Duodenal mucosa (tissue), 2 donors: ENCODE data around the gene PTGFRN.
"Not testable (repeated sequence)": the region's sequence is repeated elsewhere in the genome, so short reads cannot be mapped to it uniquely, and the experiment has no call there.

ENCODE experiments used
- H3K27ac ChIP-seq: one replicate; pipeline ENCODE4 v1.7.0; 2013; ENCODE audit warnings: low read depth, low read length
- H3K27me3 ChIP-seq, 2 donors: one replicate each; pipeline ENCODE4 v1.7.0; 2013; ENCODE audit warnings: low read length in 2 of 2, control low read depth in 1 of 2; ENCODE audit not compliant: insufficient read depth in 2 of 2, control insufficient read depth in 1 of 2
- H3K36me3 ChIP-seq, 2 donors: one replicate each; pipeline ENCODE4 v1.7.0; 2013; ENCODE audit warnings: low read length in 2 of 2, control low read depth in 1 of 2; ENCODE audit not compliant: insufficient read depth in 2 of 2, control insufficient read depth in 1 of 2
- H3K4me1 ChIP-seq, 2 donors: one replicate each; pipeline ENCODE4 v1.7.0; 2013; ENCODE audit warnings: low read length in 2 of 2, control low read depth in 1 of 2; ENCODE audit not compliant: insufficient read depth in 2 of 2, control insufficient read depth in 1 of 2
- H3K4me3 ChIP-seq, 2 donors: one replicate each; pipeline ENCODE4 v1.7.0; 2013; ENCODE audit warnings: low read length in 2 of 2, low read depth in 1 of 2
- H3K9ac ChIP-seq, 2 donors: one replicate each; pipeline ENCODE4 v1.7.0; 2013; ENCODE audit warnings: low read length in 2 of 2, low read depth in 1 of 2
- H3K9me3 ChIP-seq, 2 donors: one replicate each; pipeline ENCODE4 v1.7.0; 2013; ENCODE audit warnings: low read length in 2 of 2, control low read depth in 1 of 2; ENCODE audit not compliant: control insufficient read depth in 1 of 2

Gene PTGFRN

DNA sequence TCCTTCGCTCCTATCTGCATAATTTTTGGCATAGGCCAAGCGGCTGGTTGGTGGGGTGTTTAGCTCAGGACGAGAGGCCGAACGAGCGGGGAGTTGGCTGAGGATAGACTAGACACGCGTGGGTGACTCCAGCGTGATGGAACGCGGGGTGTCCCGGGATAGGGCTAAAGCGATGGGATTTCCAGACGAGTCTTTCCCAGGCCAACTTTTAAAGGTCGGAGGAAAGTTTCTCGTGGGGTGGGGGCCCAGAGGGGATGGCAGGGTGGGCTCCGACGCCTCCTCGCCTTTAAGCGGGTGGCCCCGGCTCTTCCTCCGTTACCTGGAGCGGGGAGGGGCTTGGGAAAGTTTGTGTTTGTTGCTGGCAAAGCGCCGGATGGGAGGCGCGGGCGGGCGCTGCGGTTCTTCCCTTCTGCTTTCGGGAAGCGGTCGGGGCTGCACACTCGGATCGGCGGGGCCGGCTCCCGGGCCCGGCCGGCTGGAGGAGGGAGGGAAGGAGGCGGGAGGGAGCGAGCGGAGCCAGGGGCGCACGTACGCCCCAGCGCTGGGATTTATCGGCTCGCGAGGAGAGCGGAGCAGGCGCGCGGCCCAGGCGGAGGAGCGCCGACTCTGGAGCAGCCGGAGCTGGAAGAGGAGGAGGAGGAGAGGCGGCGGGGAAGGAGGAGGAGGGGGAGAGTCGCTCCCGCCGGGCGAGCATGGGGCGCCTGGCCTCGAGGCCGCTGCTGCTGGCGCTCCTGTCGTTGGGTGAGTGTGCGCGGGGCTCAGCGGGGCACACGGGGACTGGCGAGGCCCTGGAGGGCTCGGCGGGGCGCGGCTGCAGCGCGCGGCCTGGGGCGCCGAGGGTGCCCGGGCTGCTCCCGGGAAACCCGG lies at the start of gene PTGFRN:
Gene PTGFRN (plus strand): TSS at position 405 of the 867 bp plus-strand sequence. CDS start 288 bp downstream, at position 693.
- Histone ChIP-seq H3K27ac (peak within 1 kb of the TSS; percentile 42), H3K4me1 (peaks cover 15 to 33% of the 10 kb centered on the region in 2 donors), H3K9me3 (no peaks in the 10 kb centered on the region), H3K27me3 (no peaks in the 10 kb centered on the region), H3K36me3 (no peaks in the 10 kb centered on the region), H3K4me3 (peak within 1 kb of the TSS; percentile 79 to 80), H3K9ac (peak within 1 kb of the TSS; percentile 69 to 79)

DNA sequence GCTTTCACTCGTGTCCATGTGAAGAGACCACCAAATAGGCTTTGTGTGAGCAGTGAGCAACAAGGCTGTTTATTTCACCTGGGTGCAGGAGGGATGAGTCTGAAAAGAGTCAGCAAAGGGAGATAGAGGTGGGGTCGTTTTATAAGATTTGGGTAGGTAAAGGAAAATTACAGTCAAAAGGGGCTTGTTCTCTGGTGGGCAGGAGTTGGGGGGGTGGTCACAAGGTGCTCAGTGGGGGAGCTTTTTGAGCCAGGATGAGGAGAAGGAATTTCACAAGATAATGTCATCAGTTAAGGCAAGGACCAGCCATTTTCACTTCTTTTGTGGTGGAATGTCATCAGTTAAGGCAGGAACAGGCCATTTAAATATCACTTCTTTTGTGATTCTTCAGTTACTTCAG lies 49.5 kb upstream of the PTGFRN start:
- not testable (repeated sequence) for H3K27ac ChIP-seq, H3K9ac ChIP-seq, H3K27me3 ChIP-seq, H3K9me3 ChIP-seq, H3K4me1 ChIP-seq, H3K4me3 ChIP-seq, H3K36me3 ChIP-seq

DNA sequence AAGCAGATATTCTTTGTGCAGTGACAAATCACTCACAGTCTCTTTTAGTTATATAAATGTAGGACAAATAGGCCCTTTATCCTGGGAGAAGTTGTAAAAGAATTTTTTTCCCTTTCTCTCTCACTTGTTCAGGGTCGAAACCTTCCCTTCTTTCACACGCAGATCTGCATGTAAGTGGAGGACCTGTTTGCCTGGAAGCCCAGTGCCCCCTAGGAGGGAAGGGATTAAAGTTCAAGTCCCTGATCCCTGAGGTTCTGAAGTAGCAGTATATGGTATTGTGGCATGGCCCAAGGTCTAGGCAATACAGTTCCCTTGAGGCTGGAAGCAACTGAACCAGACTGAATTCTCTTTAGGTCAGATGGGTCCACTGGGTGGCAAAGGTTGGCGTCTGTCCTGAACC lies 48.6 kb upstream of the PTGFRN start:
- Histone ChIP-seq H3K36me3 (no peaks in the 10 kb centered on the region), H3K27me3 (no peaks in the 10 kb centered on the region)

GRCh38 chr1:116863031-116863430 lies 46.7 kb upstream of the PTGFRN start:
- peaks cover 0 to 11% of the 10 kb centered on the region in 2 donors for H3K9me3 ChIP-seq
- not testable (repeated sequence) for H3K4me3 ChIP-seq, H3K36me3 ChIP-seq, H3K27me3 ChIP-seq, H3K9ac ChIP-seq, H3K4me1 ChIP-seq, H3K27ac ChIP-seq

More for the DNA sequence above, 48.6 kb upstream of the PTGFRN start:
- H3K4me3 ChIP-seq = no peak overlapping the region
- peaks cover 0 to 4% of the 10 kb centered on the region in 2 donors for H3K9me3 ChIP-seq
- H3K4me1 ChIP-seq = no peaks in the 10 kb centered on the region
- no peak overlapping the region for H3K27ac ChIP-seq
- no peak overlapping the region for H3K9ac ChIP-seq

DNA sequence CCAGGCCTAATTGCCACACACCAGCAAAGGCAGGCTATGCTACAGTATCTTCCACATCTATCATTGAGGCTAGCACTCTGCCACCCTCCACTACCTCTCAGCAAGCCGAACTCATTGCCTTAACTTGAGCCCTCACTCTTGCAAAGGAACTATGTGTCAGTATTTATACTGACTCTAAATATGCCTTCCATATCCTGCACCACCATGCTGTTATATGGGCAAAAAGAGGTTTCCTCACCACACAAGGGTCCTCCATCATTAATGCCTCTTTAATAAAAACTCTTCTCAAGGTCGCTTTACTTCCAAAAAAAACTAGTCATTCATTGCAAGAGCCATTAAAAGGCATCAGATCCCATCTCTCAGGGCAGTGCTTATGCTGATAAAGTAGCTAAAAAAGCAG lies 43.2 kb upstream of the PTGFRN start:
- not testable (repeated sequence) for H3K27ac ChIP-seq, H3K27me3 ChIP-seq, H3K4me1 ChIP-seq, H3K4me3 ChIP-seq, H3K9ac ChIP-seq, H3K36me3 ChIP-seq
- peaks cover 0 to 11% of the 10 kb centered on the region in 2 donors for H3K9me3 ChIP-seq

DNA sequence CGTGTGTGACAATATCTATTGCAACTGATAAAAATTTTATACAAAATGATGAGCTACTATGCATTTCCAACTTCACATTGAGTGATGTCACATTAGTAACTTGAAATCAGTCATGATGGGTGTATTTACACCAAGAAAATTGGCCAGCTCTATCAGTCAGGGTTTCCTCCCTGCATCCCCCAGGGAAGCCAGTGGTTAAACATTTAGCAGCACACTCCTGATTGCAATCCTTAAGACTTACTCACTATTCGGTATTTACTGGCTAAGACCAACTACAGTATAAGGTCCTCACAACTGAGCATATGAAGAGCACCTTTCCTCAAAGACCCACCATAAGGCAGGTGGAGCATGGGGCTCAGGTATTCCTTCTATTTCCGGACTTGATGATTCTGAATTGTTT lies 41.3 kb upstream of the PTGFRN start:
- Histone ChIP-seq H3K27ac (no peak overlapping the region), H3K4me1 (no peaks in the 10 kb centered on the region), H3K4me3 (no peak overlapping the region), H3K36me3 (no peaks in the 10 kb centered on the region), H3K27me3 (no peaks in the 10 kb centered on the region), H3K9me3 (peaks cover 0 to 11% of the 10 kb centered on the region in 2 donors), H3K9ac (no peak overlapping the region)

- Histone ChIP-seq H3K36me3 (no peaks in the 10 kb centered on the region), H3K9ac (no peak overlapping the region), H3K27me3 (no peaks in the 10 kb centered on the region), H3K4me3 (no peak overlapping the region), H3K4me1 (no peaks in the 10 kb centered on the region), H3K9me3 (peaks cover 0 to 11% of the 10 kb centered on the region in 2 donors), H3K27ac (no peak overlapping the region)
Measured at GRCh38 chr1:116869611-116870010, 40.1 kb upstream of the PTGFRN start.

DNA sequence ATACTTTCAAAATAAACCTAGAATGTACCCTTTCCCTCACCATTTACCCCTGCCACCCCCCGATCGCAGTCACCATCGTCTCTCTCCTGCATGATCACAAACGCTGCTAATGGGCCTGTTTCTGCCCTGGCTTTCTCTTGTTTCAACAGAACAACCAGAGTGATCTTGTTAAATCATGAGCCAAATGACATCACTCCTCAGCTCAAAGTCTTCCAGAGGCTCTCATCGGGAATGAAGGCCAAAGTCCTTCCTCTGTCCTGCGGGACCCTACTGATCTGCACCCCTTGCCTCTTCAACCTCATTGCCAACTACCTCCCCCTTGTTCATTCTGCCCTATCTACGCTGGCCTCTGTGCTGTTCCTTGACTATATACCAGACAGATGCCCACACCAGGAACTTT lies 39.4 kb upstream of the PTGFRN start:
- no peaks in the 10 kb centered on the region for H3K4me1 ChIP-seq
- H3K9me3 ChIP-seq = peaks cover 0 to 11% of the 10 kb centered on the region in 2 donors
- H3K36me3 ChIP-seq = no peaks in the 10 kb centered on the region
- H3K27me3 ChIP-seq = no peaks in the 10 kb centered on the region
- no peak overlapping the region for H3K27ac ChIP-seq
- no peak overlapping the region for H3K4me3 ChIP-seq
- no peak overlapping the region for H3K9ac ChIP-seq

DNA sequence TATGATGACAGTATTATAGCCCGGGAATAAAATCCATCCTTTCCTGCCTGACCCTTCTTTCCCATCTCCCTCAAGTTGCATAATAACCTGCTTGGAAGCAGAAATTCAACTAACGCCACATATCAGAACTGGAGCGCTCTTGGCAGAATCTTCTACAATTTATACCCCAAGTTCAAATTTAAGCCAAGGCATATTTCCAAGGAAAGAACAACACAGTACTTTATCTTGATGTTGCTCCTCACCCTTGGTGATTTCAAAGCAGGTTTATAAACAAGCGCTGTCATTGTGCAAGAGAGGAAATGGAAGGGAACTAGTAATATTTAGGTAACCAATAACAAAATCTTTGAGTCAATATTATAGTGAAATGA lies 38.0 kb upstream of the PTGFRN start:
- Histone ChIP-seq H3K36me3 (no peaks in the 10 kb centered on the region), H3K27ac (no peak overlapping the region), H3K4me1 (no peaks in the 10 kb centered on the region), H3K9me3 (peaks cover 0 to 1% of the 10 kb centered on the region in 2 donors), H3K4me3 (no peak overlapping the region), H3K9ac (no peak overlapping the region), H3K27me3 (no peaks in the 10 kb centered on the region)

DNA sequence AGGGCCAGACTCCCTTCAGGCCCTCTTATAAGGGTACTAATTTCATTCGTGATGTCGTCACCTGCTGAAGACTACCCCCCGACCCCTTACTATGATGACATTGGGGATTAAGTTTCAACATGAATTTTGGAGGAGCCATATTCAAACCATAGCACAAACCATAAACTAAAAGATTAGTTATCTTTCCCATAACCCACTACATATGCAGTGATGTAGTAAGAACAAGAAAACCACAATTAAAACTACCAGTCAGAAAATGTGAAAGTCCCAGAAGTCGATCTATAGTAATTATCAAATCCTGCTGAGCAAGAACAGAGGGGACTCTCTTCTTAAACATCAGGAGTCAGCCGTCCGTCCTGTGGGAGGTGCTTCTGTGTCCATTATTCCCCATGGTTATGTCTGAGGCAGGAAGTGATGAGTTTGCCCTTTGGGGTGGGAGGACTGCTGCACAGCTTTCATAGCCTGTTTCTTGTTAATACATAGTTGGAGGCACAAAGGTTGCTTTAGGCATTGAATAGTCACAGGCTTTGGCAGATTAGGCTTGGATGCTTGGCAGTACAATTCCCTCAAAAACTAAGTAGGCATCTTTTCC lies 35.9 kb upstream of the PTGFRN start:
- no peak overlapping the region for H3K9ac ChIP-seq
- no peaks in the 10 kb centered on the region for H3K36me3 ChIP-seq
- no peaks in the 10 kb centered on the region for H3K9me3 ChIP-seq
- no peak overlapping the region for H3K4me3 ChIP-seq
- peaks cover 8 to 19% of the 10 kb centered on the region in 2 donors for H3K4me1 ChIP-seq
- H3K27ac ChIP-seq = no peak overlapping the region
- peaks cover 0 to 2% of the 10 kb centered on the region in 2 donors for H3K27me3 ChIP-seq
